H7 (cell line): ENCODE data around the gene PBXIP1. TPM values are rescaled to one million over a fixed set of nuclear protein-coding genes. Genes with fewer than 3 reads are reported as not detected.

Experiments
- DNase-seq: peaks from one replicate; pipeline ENCODE4 v3.0.0; 2012
- H3K27me3 ChIP-seq: 2 replicates; pipeline ENCODE4 v1.6.0; 2011; ENCODE audit warnings: mild to moderate bottlenecking, low read length; ENCODE audit not compliant: control insufficient read depth, insufficient read depth
- H3K36me3 ChIP-seq: replicated peaks from 2 replicates; pipeline ENCODE4 v1.5.1; 2011; ENCODE audit warnings: low read length; ENCODE audit not compliant: control insufficient read depth, insufficient read depth
- H3K4me3 ChIP-seq: 2 replicates; pipeline ENCODE4 v1.5.1; 2011; ENCODE audit warnings: low read depth, mild to moderate bottlenecking, control low read depth, low read length, moderate library complexity; ENCODE audit not compliant: insufficient read depth
- total RNA-seq: library from RNA; depleted of rRNA; stranded (reverse); fragments of >200 nt; shearing (Covaris generic); gene quantifications from 2 replicates; pipeline ENCODE4 v1.2.3, GENCODE V29; 2014

Gene PBXIP1
- total RNA-seq, 1 experiment from 2014 or later = 43.6 TPM

DNA sequence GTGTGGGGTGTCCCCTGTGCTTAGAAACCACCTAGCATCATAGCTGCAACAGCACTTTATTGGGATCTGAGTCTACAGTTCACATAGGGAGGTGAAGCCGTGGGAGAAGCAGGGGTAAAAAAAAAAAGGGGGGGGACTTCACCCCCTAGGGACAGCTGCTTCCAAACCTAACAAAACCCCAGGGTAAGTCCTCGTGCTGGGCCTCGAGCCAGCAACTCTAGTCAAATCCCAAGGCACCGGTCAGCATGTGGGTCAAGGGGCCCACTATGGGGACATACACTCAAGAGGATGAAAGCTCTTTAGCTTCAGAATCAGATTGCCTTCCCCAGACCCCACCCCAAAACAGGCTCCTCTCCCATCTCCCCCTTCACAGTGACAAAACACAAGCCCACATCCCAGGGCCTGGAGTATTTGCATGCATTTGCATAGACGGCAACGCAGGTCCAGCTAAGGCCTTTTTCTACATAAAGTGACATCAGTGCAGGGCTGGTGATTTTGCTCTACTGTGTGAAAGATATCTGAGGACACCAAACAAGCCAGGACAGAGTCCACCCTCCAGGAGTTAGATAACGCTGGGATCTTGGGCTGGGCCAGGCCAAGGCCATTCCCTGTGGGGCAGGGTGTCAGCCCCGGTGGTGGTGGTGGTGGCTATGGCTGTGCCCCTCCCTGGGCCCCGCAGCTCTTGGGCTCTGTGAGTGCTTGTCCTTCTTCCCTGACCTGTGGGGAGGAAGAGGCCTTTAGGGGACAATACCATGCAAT is 11.3 kb downstream of the PBXIP1 start:
- no peak overlapping the region for H3K4me3 ChIP-seq
- H3K36me3 ChIP-seq = no peaks in the 10 kb centered on the region; the same call in 1 of the 2 replicates
- H3K27me3 ChIP-seq = no peaks in the 10 kb centered on the region

DNA sequence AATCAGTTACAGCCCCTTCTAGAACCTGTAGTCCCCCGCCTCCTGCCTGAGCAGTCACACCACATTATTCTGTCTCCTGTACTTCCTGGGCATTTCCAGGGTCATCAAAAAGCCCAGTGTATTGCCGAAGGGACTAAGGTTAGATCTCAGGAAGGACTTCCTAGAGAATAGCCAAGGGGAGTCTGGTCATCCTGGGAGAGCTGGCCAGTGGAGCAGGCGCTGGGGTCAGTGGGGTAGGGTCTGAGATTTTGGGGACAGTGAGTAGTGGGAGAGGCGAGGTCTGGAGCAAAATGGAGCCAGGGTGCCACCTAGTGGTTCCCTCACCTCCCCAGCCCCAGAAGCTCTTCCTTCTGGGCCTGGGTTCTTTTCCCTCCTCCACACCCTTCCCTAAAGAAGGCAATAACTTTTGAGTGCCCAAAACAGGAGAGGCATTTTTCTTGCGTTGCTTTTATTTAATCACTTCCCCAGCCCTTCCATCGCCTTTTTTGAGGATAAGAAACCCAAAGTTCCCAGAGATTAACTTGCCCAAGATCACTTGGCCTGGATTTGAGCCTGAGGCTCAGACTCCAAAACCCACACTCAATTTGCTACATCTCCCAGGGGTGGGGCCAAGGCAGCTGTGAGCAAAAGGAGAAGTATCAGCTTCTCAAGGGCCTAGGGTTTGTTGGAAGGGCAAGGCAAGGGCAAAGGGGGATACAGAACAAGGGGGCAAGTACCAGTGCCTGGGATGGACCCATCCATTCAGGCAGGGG is 12.1 kb downstream of the PBXIP1 start:
- Histone ChIP-seq H3K27me3 (no peaks in the 10 kb centered on the region), H3K4me3 (no peak overlapping the region), H3K36me3 (no peaks in the 10 kb centered on the region; the same call in 1 of the 2 replicates)
- DNase-seq = peak; percentile 91

More for the DNA sequence above, 11.3 kb downstream of the PBXIP1 start:
- no peak for DNase-seq

DNA sequence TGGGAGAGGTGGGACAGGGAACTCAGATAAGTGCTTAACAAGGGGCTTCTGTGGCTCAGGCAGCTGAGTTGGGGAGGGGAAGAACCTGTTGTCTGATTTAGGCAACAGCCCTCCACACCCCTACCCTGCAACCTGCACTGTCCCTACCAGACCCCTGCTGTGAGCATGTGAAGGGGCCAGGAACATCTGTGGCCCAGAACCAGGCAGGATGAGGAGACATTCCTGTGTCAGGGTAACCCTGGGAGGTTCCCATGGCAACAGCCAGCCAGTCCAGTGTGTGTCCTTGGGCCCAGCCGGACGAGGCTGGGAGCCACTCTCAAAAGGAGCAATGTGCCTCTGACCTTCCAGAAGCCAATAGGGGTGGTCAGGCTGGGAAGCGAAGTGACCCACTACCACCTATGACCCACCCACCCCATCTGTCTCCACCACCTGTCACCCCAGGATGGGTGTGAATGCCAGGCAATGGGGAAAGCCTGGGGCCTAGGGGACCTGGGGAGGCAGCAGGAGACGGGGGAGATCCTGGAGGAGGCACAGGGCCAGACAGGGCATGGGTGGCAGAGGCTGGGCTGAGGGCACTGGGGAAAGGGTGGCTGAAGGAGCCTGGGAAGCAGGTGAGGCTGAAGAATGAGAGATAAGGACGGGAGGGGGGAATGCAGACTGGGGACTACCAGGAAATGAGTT is 14.4 kb downstream of the PBXIP1 start:
- Histone ChIP-seq H3K27me3 (no peaks in the 10 kb centered on the region), H3K36me3 (no peaks in the 10 kb centered on the region), H3K4me3 (no peak overlapping the region)
- DNase-seq = no peak

DNA sequence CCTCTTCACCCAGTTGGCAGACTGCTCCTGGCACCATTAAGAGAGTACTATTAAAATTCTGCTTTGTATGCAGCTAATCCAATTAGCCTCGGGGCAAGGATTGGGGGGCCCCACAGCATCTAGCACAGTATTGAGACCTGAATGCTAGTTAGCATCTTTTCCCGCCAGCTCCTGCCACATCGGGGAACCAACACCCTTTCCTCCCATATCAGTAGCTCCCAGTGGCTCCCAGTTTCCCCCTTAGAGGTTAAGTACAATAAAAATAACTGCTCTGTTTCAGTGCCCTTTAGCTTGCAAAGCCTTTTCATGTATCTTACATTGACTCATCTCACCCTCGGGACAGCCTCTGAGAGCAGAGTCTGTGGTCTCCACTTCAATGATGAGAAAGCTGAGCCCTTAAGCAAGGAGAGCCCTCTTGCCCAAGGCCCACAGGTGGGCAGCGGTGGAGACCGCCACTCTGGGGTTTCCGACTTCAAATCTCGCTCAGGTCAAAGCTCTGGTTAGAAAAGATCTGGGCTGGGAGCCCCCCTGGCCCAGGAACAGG is 15.2 kb downstream of the PBXIP1 start:
- Histone ChIP-seq H3K4me3 (no peak overlapping the region), H3K36me3 (no peaks in the 10 kb centered on the region), H3K27me3 (no peaks in the 10 kb centered on the region)
- DNase-seq = no peak

DNA sequence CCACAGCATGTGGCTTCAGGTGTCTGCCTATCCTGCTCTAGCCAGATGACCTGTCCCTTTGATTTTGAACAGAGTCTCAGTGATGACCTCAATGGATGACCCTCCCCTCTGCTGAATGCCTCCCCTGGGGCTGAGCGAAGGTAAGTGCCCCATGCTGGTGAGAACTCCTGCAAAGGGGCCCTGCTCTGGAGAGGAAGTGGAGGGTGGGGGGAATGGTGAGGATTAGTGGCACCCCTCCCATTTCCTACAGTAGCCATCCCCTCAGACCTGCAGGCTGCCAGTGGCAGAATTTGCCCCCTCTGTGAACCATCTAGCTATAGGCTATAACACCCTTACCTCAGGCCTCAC is 15.7 kb downstream of the PBXIP1 start:
- Histone ChIP-seq H3K4me3 (no peak overlapping the region), H3K36me3 (no peaks in the 10 kb centered on the region), H3K27me3 (no peaks in the 10 kb centered on the region)
- no peak for DNase-seq

DNA sequence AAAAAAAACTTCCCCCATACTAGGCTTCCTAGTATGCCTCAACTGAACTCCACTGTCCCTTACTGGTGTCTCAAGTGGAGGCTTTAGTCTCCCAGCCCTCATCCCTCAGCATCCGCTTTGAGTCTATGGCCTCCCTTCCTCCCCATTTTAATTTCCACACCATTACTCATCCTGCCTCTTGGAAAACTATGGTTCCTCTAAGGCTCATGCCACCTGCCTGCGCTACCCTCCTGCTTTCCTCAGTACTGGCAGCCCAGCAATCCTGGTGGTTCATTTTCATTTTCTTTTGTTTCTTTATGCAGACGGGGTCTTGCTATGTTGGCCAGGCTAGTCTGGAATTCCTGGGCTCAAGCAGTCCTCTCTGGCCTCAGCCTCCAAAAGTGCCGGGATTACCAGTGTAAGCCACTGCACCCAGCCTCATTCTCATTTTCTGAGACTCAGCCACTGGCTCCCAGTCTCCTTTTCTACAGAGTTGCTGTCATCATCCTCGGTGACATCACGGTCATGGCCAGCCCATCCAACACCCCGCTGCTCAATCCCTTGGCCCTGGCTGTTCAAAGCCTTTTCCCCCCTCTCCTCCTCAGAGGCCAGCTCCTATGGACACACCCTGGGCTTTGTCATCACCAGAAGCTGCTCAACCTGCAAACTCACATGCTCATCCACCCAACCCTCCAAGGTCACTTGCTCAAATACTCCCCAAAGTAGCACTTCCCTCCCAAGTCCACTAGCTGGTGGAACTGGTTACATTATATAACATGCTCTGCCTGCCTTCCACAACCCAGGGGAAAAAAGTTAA is 17.1 kb downstream of the PBXIP1 start:
- no peak for DNase-seq
- H3K27me3 ChIP-seq = no peaks in the 10 kb centered on the region
- no peak overlapping the region for H3K4me3 ChIP-seq
- no peaks in the 10 kb centered on the region for H3K36me3 ChIP-seq

DNA sequence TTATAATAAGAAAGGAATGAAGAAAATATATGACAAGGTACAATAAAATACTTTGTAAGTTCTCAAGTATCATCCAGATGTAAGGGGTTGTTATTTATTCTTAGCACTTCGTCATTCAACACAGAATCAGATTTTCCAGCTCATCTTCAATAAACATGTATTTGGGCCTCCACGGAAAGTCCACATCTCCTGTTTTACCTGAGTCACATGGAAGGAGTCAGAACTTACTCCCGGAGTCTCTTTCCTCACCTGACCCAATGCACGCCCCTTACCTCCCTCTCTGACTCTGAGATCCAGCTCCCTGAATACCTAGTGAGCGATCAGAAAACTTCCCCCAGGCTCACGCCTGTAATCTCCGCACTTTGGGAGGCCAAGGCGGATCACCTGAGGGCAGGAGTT is 17.9 kb downstream of the PBXIP1 start:
- H3K36me3 ChIP-seq = no peaks in the 10 kb centered on the region
- DNase-seq = no peak
- H3K27me3 ChIP-seq = no peaks in the 10 kb centered on the region
- H3K4me3 ChIP-seq = no peak overlapping the region

DNA sequence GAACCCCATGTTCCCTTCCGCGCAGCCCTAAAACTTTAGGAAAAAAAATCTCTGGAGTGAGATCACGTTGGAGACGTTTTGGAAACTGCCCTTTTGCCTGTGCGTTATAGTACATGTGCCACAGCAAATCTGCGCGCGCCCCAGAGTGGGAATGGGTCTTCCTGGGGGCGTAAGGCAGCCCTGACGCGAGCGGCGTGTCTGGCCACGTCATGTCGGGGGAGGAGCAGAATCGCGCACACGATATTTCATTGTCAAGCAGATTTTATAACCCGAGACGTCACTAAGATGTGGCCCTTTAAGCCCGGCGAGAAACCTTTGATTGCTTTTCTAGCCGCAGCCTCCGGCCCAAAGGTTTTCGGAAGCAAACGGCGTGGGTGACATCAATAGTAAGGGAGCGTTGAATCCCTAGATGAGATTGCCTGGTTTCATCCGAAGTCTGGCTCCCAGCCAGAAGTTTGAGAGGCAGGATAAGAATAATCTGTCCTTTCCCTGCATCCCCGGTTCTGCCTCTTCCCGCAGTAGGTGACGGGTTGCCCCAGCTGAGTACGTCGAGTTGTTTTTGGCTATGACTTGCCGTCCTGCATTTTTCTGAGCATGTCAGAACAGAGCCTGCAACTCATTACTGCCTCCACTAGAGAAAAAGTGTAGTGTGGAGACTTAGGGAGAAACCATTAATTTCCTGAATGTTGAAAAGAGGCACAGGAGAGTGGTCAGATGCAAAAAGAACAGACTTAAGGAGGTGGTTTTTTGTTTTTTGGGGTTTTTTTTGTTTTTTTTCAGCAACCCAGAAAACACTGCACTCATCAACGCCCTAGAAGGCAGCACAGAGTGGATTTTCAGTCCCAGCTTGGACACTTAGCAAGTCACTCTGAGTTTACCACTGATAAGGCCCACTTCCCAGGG is 18.6 kb downstream of the PBXIP1 start:
- Histone ChIP-seq H3K4me3 (peak overlapping the region; percentile 76), H3K36me3 (no peaks in the 10 kb centered on the region), H3K27me3 (no peaks in the 10 kb centered on the region)
- DNase-seq = peak; percentile 88

DNA sequence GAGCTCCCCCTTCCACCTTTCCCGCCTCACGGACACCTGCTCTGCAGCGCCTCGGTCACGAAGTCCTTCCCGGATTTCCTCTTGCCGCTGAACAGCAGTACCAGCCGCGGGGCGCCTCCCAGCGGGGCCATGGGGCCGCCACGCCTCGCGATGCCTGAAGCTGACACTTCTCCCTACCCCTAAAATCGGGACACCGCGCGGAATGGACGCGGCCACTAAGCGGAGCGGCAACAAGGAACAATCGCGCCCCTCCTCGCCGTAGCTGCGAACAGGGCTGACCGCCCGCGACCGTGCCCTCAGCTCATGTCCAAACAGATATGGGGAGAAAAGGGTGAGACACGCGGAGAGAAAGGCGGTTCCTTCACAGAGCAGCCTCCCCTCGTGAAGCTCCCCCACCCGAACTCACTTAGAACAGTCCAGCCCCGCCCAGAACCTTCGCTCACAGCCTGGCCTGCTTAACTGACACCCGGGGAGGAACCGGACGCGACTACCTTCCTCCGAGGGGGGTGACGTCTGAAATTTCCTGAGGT is 19.3 kb downstream of the PBXIP1 start, which contains the start of gene PMVK:
Gene PMVK, minus strand, starts transcription at position 165 of the 530 bp plus-strand sequence. Its CDS starts 34 bp downstream, at position 131.
- H3K4me3 ChIP-seq = peak within 1 kb of the TSS; percentile 76
- no peaks in the 10 kb centered on the region for H3K36me3 ChIP-seq
- peak; percentile 97 for DNase-seq
- H3K27me3 ChIP-seq = no peaks in the 10 kb centered on the region

DNA sequence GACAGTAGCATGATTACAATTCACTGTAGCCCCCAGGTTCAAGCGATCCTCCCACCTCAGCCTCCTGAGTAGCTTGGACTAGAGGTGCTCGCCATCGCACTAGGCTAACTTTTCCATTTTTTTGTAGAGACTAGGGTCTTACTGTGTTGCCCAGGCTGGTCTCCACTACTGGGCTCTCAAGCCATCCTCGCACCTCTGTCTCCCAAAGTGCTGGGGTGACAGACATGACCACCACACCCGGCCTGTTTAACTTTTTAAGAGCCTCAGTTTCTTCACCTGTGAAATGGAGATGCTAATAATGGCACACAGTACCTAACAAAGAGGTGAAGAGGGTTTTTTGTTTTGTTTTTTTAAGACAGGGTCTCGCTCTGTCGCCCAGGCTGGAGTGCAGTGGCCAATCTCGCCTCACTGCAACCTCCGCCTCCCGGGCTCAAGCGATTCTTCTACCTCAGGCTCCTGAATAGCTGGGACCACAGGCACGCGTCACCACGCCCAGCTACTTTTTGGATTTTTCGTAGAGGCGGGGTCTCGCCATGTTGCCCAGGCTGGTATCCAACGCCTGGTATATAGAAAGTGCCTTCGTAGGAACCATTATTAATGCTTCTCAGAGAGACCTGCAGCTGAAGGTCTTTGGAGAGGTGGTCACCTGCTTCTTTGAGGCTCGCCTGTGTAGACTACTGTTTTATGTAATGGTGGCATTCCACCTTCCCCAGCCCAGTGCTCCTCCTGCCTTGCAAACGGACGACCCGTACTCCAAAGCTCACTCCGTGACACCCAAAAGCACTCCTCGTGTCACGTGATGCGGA is 19.9 kb downstream of the PBXIP1 start:
- Histone ChIP-seq H3K36me3 (no peaks in the 10 kb centered on the region), H3K27me3 (no peaks in the 10 kb centered on the region), H3K4me3 (peak overlapping the region; percentile 76)
- DNase-seq = no peak

DNA sequence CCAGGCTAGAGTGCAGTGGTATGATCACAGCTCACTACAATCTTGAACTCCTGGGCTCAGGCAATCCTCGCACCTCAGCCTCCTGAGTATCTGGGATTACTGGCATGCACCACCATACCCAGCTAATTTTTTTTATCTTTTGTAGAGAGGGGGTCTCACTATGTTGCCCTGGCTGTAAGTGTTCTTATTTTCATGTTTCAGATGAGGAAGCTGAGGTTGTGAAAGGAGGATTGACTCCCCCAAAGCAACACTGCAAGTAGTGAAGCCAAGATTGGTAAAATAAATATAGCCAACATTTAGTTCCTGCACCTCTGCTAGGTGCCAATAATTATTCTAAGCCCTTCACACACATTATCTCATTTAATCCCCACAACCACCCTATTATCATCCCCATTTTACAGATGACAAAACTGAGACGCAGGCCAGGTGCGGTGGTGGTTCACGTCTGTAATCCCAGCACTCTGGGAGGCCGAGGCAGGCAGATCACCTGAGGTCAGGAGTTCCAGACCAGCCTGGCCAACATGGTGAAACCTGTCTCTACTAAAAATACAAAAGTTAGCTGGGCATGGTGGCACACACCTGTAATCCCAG is 21.4 kb downstream of the PBXIP1 start:
- Histone ChIP-seq H3K36me3 (no peaks in the 10 kb centered on the region), H3K4me3 (no peak overlapping the region), H3K27me3 (no peaks in the 10 kb centered on the region)
- no peak for DNase-seq

DNA sequence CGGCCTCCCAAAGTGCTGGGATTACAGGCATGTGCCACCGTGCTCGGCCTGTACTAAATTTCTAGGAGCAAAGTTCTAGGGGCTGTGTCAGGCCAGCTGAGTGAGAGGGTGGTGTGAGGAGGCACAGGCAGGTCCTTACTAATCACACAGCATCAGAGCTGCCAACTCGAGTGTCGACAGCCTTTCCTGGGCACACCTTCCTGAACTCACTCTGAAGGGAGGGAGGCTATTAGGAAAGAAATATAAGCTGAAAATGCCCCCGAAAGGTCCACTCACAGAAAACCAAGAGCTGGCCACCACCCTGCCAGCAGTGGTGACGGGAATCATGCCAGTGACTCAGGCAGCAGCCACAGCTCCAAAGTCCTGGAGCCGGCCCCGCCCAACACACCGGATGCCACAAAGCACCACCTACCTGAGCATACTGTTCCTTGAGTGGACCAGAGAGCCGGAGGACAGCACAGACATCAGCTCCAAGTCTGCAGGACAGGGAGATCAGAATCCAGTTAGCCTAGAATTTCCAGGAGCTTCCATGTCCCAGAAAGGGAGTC is 23.9 kb downstream of the PBXIP1 start:
- Histone ChIP-seq H3K4me3 (no peak overlapping the region), H3K36me3 (no peaks in the 10 kb centered on the region), H3K27me3 (no peaks in the 10 kb centered on the region)
- DNase-seq = no peak
